HAP-1 (cell line): ENCODE results near the gene B4GALT1.
"Not testable (repeated sequence)": the region's sequence is repeated elsewhere in the genome, so short reads cannot be mapped to it uniquely, and the experiment has no call there.

Source experiments
- DNase-seq, 2 experiments: peaks; one replicate each; pipeline ENCODE4 v3.0.0-alpha.2; 2016 to 2020; ENCODE audit warnings: low spot score in 2 of 2
- H3K27me3 ChIP-seq: fragments of 250-450 bp; sonication (Bioruptor Pico); 2 replicates; pipeline ENCODE4 v1.5.1; 2020; ENCODE audit warnings: low read depth, mild to moderate bottlenecking, moderate library complexity
- H3K36me3 ChIP-seq: fragments of 250-450 bp; sonication (Bioruptor Pico); replicated peaks from 2 replicates; pipeline ENCODE4 v1.5.1; 2020; ENCODE audit warnings: mild to moderate bottlenecking
- H3K4me1 ChIP-seq: fragments of 250-450 bp; sonication (Bioruptor Pico); 2 replicates; pipeline ENCODE4 v1.5.1; 2020; ENCODE audit warnings: mild to moderate bottlenecking
- H3K4me3 ChIP-seq: fragments of 250-450 bp; sonication (Bioruptor Pico); 2 replicates; pipeline ENCODE4 v1.5.1; 2020; ENCODE audit warnings: mild to moderate bottlenecking, moderate library complexity
- H3K9me3 ChIP-seq: fragments of 250-450 bp; sonication (Bioruptor Pico); 2 replicates; pipeline ENCODE4 v1.5.1; 2020; ENCODE audit warnings: mild to moderate bottlenecking, moderate library complexity
- in situ Hi-C: fragments of 300-500 bp; cut with MboI; formaldehyde crosslinking; loops from 3 replicates; pipeline ENCODE4 v1.14.3; 2020; ENCODE audit warnings: low sequenced_read_pairs, inconsistent platforms, mixed read lengths

Gene B4GALT1

GRCh38 chr9:33175649-33176325, 8.7 kb upstream of the B4GALT1 start:
- DNase-seq, result no peak
- Histone ChIP-seq H3K9me3 (no peaks in the 10 kb centered on the region), H3K36me3 (no peaks in the 10 kb centered on the region), H3K4me3 (no peak overlapping the region), H3K27me3 (peaks cover 8% of the 10 kb centered on the region), H3K4me1 (no peaks in the 10 kb centered on the region)
- in situ Hi-C loops, result no loop called here

- in situ Hi-C loops, result no loop called here
These were observed 5.4 kb upstream of the B4GALT1 start for GRCh38 chr9:33172256-33173238.

GRCh38 chr9:33170464-33171415, 3.6 kb upstream of the B4GALT1 start:
- no peak overlapping the region for H3K4me3 ChIP-seq
- in situ Hi-C loops, result no loop called here
- H3K9me3 ChIP-seq, result no peaks in the 10 kb centered on the region
- no peaks in the 10 kb centered on the region for H3K27me3 ChIP-seq
- H3K36me3 ChIP-seq, result no peaks in the 10 kb centered on the region
- H3K4me1 ChIP-seq, result peaks cover 7% of the 10 kb centered on the region
- DNase-seq, result no peak

More at GRCh38 chr9:33172256-33173238, 5.4 kb upstream of the B4GALT1 start:
- no peaks in the 10 kb centered on the region for H3K27me3 ChIP-seq
- no peaks in the 10 kb centered on the region for H3K36me3 ChIP-seq
- DNase-seq, result no peak
- H3K9me3 ChIP-seq, result no peaks in the 10 kb centered on the region
- peaks cover 1% of the 10 kb centered on the region; the same call in 1 of the 2 replicates for H3K4me1 ChIP-seq
- no peak overlapping the region for H3K4me3 ChIP-seq

GRCh38 chr9:33168941-33169544, 1.9 kb upstream of the B4GALT1 start:
- in situ Hi-C loops, result no loop called here
- no peaks in the 10 kb centered on the region for H3K36me3 ChIP-seq
- H3K4me1 ChIP-seq, result peaks cover 17% of the 10 kb centered on the region
- H3K27me3 ChIP-seq, result no peaks in the 10 kb centered on the region
- no peaks in the 10 kb centered on the region for H3K9me3 ChIP-seq
- no peak overlapping the region for H3K4me3 ChIP-seq
- no peak for DNase-seq

- DNase-seq, result no peak
- Histone ChIP-seq H3K9me3 (no peaks in the 10 kb centered on the region), H3K4me3 (peak overlapping the region; percentile 64), H3K4me1 (peaks cover 17% of the 10 kb centered on the region), H3K36me3 (no peaks in the 10 kb centered on the region), H3K27me3 (no peaks in the 10 kb centered on the region)
- in situ Hi-C loops, result no loop called here
These were observed 881 bp upstream of the B4GALT1 start for GRCh38 chr9:33167972-33168461.

- in situ Hi-C loops, result no loop called here
- peaks cover 29% of the 10 kb centered on the region for H3K4me1 ChIP-seq
- peak overlapping the region; percentile 64 for H3K4me3 ChIP-seq
- peak; percentile 34 to 60 for DNase-seq
- H3K27me3 ChIP-seq, result no peaks in the 10 kb centered on the region
- H3K36me3 ChIP-seq, result no peaks in the 10 kb centered on the region
- H3K9me3 ChIP-seq, result no peaks in the 10 kb centered on the region
These were observed 679 bp downstream of the B4GALT1 start for GRCh38 chr9:33166231-33167083.

GRCh38 chr9:33165263-33166151, 1.6 kb downstream of the B4GALT1 start:
- no peaks in the 10 kb centered on the region for H3K9me3 ChIP-seq
- in situ Hi-C loops, result no loop called here
- peaks cover 37% of the 10 kb centered on the region for H3K4me1 ChIP-seq
- H3K4me3 ChIP-seq, result peak overlapping the region; percentile 64
- peak; percentile 42 for DNase-seq
- no peaks in the 10 kb centered on the region for H3K27me3 ChIP-seq
- no peaks in the 10 kb centered on the region for H3K36me3 ChIP-seq

GRCh38 chr9:33164921-33165262, 2.2 kb downstream of the B4GALT1 start:
- in situ Hi-C loops, H3K36me3 ChIP-seq, DNase-seq, H3K4me3 ChIP-seq, H3K27me3 ChIP-seq, H3K9me3 ChIP-seq: not testable (repeated sequence)
- peaks cover 43% of the 10 kb centered on the region for H3K4me1 ChIP-seq

- Histone ChIP-seq H3K36me3 (no peaks in the 10 kb centered on the region), H3K4me1 (peaks cover 49% of the 10 kb centered on the region), H3K9me3 (no peaks in the 10 kb centered on the region), H3K27me3 (no peaks in the 10 kb centered on the region), H3K4me3 (no peak overlapping the region)
- in situ Hi-C loops, result no loop called here
- no peak for DNase-seq
These were observed 2.9 kb downstream of the B4GALT1 start for GRCh38 chr9:33164138-33164809.

- in situ Hi-C loops, result no loop called here
- Histone ChIP-seq H3K27me3 (no peaks in the 10 kb centered on the region), H3K36me3 (no peaks in the 10 kb centered on the region), H3K4me1 (peaks cover 56% of the 10 kb centered on the region), H3K9me3 (no peaks in the 10 kb centered on the region), H3K4me3 (no peak overlapping the region)
- no peak for DNase-seq
These were observed 3.6 kb downstream of the B4GALT1 start for GRCh38 chr9:33163433-33164137.
